Adrenal gland (tissue), 5 donors: Measurements from ENCODE around the gene PTRHD1.

Experiments used
- CTCF ChIP-seq, 6 experiments: fragments of 450-650 bp in 4 of 6; fragments of 200-600 bp in 2 of 6; sonication (generic) in 1 of 6; IDR thresholded peaks; 1 replicate in 5 of 6; 2 replicates in 1 of 6; pipeline versions ENCODE4 v1.5.1 to v1.8.0; 2016 to 2021; ENCODE audit warnings: antibody characterized with exemption in 6 of 6, mild to moderate bottlenecking in 2 of 6, moderate library complexity in 1 of 6
- POLR2A ChIP-seq, 2 donors: fragments of 450-650 bp; IDR thresholded peaks; one replicate each; pipeline ENCODE4 v1.6.1; 2017; ENCODE audit warnings: antibody characterized with exemption in 2 of 2, mild to moderate bottlenecking in 2 of 2, moderate library complexity in 1 of 2
- donor health status: DM: no; HTN: no; CAD: no.

- TF ChIP-seq POLR2A (IDR thresholded peaks at IDR 0.05) (no peak), CTCF (IDR thresholded peaks at IDR 0.05) (no peak)
These were observed 43.5 kb upstream of the PTRHD1 start for GRCh38 chr2:24836706-24837105.
